K562 (cell line): ENCODE measurements around the gene RAX. TPM values are rescaled to one million over a fixed set of nuclear protein-coding genes. Genes with fewer than 3 reads are reported as not detected.

ENCODE experiments used
- ATAC-seq: fragments of 200-7000 bp; cut with Tn5 transposase; 3 replicates; pipeline ENCODE4 v1.9.1; 2020; ENCODE audit warnings: moderate library complexity
- BruUV-seq: library from RNA; stranded (reverse); fragments of 400-500 nt; replicated peaks from 2 replicates; lab custom pipeline; 2021; lab: Mats Ljungman, UMichigan
- CTCF ChIA-PET: fragments of 300-600 bp; formaldehyde crosslinking; extraction: SDS; loops from one replicate; lab custom pipeline; 2021; ENCODE audit warnings: low intra/inter-chr PET ratio; lab: Yijun Ruan, JAX
- POLR2A ChIA-PET: fragments of 300-600, 350-650 bp; sonication (Branson Sonifier 250); formaldehyde crosslinking; extraction: SDS; loops from one replicate; lab custom pipeline; 2021; ENCODE audit warnings: antibody characterized with exemption, inconsistent platforms; lab: Yijun Ruan, JAX
- DNase-seq, 4 experiments: peaks; one replicate each; pipeline versions ENCODE4 v3.0.0 to v3.0.0-alpha.2; 2011 to 2018; ENCODE audit warnings: low spot score in 3 of 4, mixed read lengths in 3 of 4; ENCODE audit errors: extremely low read depth in 1 of 4
- FAIRE-seq: peaks from 2 replicates; lab custom pipeline; 2011; peaks lifted over from hg19 to GRCh38; lab: Jason Lieb, UNC
- H2AFZ ChIP-seq: 2 replicates; pipeline ENCODE4 v1.6.0; 2011; ENCODE audit warnings: low read depth, low read length, control low read depth, inconsistent platforms
- H3K27ac ChIP-seq: fragments of 200-600 bp; 3 replicates; pipeline ENCODE4 v1.8.0; 2011; ENCODE audit warnings: low read depth, mild to moderate bottlenecking, control low read depth, inconsistent platforms, low read length, moderate library complexity, mixed read lengths; ENCODE audit errors: extremely low read depth
- H3K27me3 ChIP-seq, 2 experiments: fragments of 300-600 bp in 1 of 2; 2 replicates in 1 of 2; 3 replicates in 1 of 2; pipeline versions ENCODE4 v1.6.0 to v1.8.0; 2011; ENCODE audit warnings: inconsistent platforms in 2 of 2, low read length in 2 of 2, mild to moderate bottlenecking in 1 of 2, mixed read lengths in 1 of 2, moderate library complexity in 1 of 2; ENCODE audit not compliant: control insufficient read depth in 2 of 2, insufficient read depth in 2 of 2
- H3K36me3 ChIP-seq: fragments of 300-600 bp; 3 replicates; pipeline ENCODE4 v1.8.0; 2011; ENCODE audit warnings: mild to moderate bottlenecking, low read length, inconsistent platforms; ENCODE audit not compliant: control insufficient read depth, insufficient read depth
- H3K4me1 ChIP-seq, 2 experiments: fragments of 200-600 bp in 1 of 2; replicated peaks in 1 of 2; 2 replicates in 1 of 2; 3 replicates in 1 of 2; pipeline versions ENCODE4 v1.5.1 to v1.8.0; 2011; ENCODE audit warnings: inconsistent platforms in 2 of 2, low read length in 2 of 2, mild to moderate bottlenecking in 1 of 2, mixed read lengths in 1 of 2, moderate library complexity in 1 of 2; ENCODE audit not compliant: control insufficient read depth in 2 of 2, insufficient read depth in 2 of 2
- H3K4me2 ChIP-seq: 2 replicates; pipeline ENCODE4 v1.6.1; 2011; ENCODE audit warnings: low read length, control low read depth, inconsistent platforms, mixed read lengths; ENCODE audit not compliant: insufficient read depth
- H3K4me3 ChIP-seq: fragments of 200-600 bp; sonication (generic), shearing (Covaris generic); 2 replicates; pipeline ENCODE4 v1.5.1; 2016; ENCODE audit warnings: control low read depth, inconsistent platforms
- H3K79me2 ChIP-seq: fragments of 200-600 bp; 3 replicates; pipeline ENCODE4 v1.8.0; 2011; ENCODE audit warnings: low read length, inconsistent platforms; ENCODE audit not compliant: control insufficient read depth, insufficient read depth
- H3K9ac ChIP-seq, 2 experiments: 2 replicates each; pipeline versions ENCODE4 v1.6.0 to v1.6.1; 2011; ENCODE audit warnings: low read depth in 2 of 2, low read length in 2 of 2, control low read depth in 1 of 2, inconsistent platforms in 1 of 2, mild to moderate bottlenecking in 1 of 2, mixed read lengths in 1 of 2; ENCODE audit not compliant: insufficient read depth in 1 of 2
- H3K9me1 ChIP-seq: one replicate; pipeline ENCODE4 v1.6.0; 2011; ENCODE audit warnings: inconsistent platforms, mild to moderate bottlenecking, low read length, moderate library complexity; ENCODE audit not compliant: control insufficient read depth, insufficient read depth
- H3K9me3 ChIP-seq: replicated peaks from 2 replicates; pipeline ENCODE4 v1.5.1; 2011; ENCODE audit warnings: low read depth, low read length, inconsistent platforms; ENCODE audit not compliant: control insufficient read depth, insufficient read depth
- H4K20me1 ChIP-seq: replicated peaks from 2 replicates; pipeline ENCODE4 v1.6.1; 2011; ENCODE audit warnings: low read length, inconsistent platforms, mixed read lengths; ENCODE audit not compliant: control insufficient read depth, insufficient read depth
- DACH1 ChIP-seq: fragments of 450-650 bp; IDR thresholded peaks from 2 replicates; pipeline ENCODE4 v1.6.1; 2018; ENCODE audit not compliant: partially characterized antibody
- ETS1 ChIP-seq: conservative IDR thresholded peaks from 2 replicates; pipeline ENCODE4 v1.6.1; 2011; ENCODE audit warnings: low read depth, mild to moderate bottlenecking, low read length; ENCODE audit not compliant: control insufficient read depth
- HMG20A ChIP-seq: fragments of 450-650 bp; formaldehyde crosslinking; conservative IDR thresholded peaks from 2 replicates; pipeline ENCODE4 v1.4.0; 2020; ENCODE audit warnings: mild to moderate bottlenecking, mixed read lengths
- MAFF ChIP-seq: IDR thresholded peaks from 2 replicates; pipeline ENCODE4 v1.6.1; 2012; ENCODE audit warnings: low read length, improper control_type of control experiment
- NCOA2 ChIP-seq, 2 experiments: fragments of 450-650 bp; IDR thresholded peaks; 2 replicates each; pipeline ENCODE4 v1.6.1; 2018; ENCODE audit warnings: mild to moderate bottlenecking in 2 of 2, moderate library complexity in 1 of 2; ENCODE audit not compliant: partially characterized antibody in 2 of 2
- NONO ChIP-seq, 2 experiments: fragments of 200-400 bp in 1 of 2; fragments of 450-650 bp in 1 of 2; formaldehyde crosslinking in 1 of 2; IDR thresholded peaks; 2 replicates each; pipeline ENCODE4 v1.6.1; 2017; ENCODE audit warnings: low read depth in 2 of 2, mild to moderate bottlenecking in 2 of 2, moderate library complexity in 2 of 2, low read length in 1 of 2
- PKNOX1 ChIP-seq: fragments of 450-650 bp; IDR thresholded peaks from 2 replicates; pipeline ENCODE4 v1.6.1; 2016
- SMARCA5 ChIP-seq: fragments of 450-650 bp; IDR thresholded peaks from 2 replicates; pipeline ENCODE4 v1.6.1; 2016
- TSHZ1 ChIP-seq: fragments of 250-450 bp; sonication (Bioruptor Pico); IDR thresholded peaks from 2 replicates; pipeline ENCODE4 v1.4.0; 2020; ENCODE audit warnings: mild to moderate bottlenecking, moderate library complexity
- ZBTB34 ChIP-seq: fragments of 250-450 bp; sonication (Bioruptor Pico); IDR thresholded peaks from 2 replicates; pipeline ENCODE4 v1.8.0; 2021; ENCODE audit warnings: mild to moderate bottlenecking, moderate library complexity
- ZNF57 ChIP-seq: fragments of 450-650 bp; formaldehyde crosslinking; IDR thresholded peaks from 2 replicates; pipeline ENCODE4 v1.4.0; 2020; ENCODE audit warnings: mild to moderate bottlenecking, moderate library complexity
- ZNF780A ChIP-seq: fragments of 250-450 bp; sonication (Bioruptor Pico); IDR thresholded peaks from 2 replicates; pipeline ENCODE4 v1.5.0; 2021; ENCODE audit warnings: mild to moderate bottlenecking
- WGBS: fragments of 100-300 bp; shearing (Covaris generic); methylation state at CpG from one replicate; pipeline ENCODE4 v1.1.6; 2016; ENCODE audit warnings: low coverage, mixed read lengths; ENCODE audit not compliant: insufficient coverage; ENCODE audit errors: missing lambda C conversion rate; 5-methylcytosine and 5-hydroxymethylcytosine counted together
- in situ Hi-C: fragments of 300-500 bp; cut with MboI; formaldehyde crosslinking; loops from 4 replicates; pipeline ENCODE4 v1.15.0; 2018; ENCODE audit warnings: inconsistent platforms, mixed read lengths
- intact Hi-C: fragments of 100-400 bp; cut with micrococcal nuclease; formaldehyde crosslinking; loops from 2 replicates; pipeline ENCODE4 v1.14.2; 2022
- polyA plus RNA-seq, 8 experiments: library from polyadenylated mRNA; depleted of rRNA in 4 of 8; stranded (reverse) in 5 of 8; unstranded in 3 of 8; fragments of >200 nt; fragmentation: Nextera tagmentation in 2 of 8; fragmentation: Illumina TruSeq in 1 of 8; extraction: Ambion mirVana in 2 of 8; extraction: Trizol in 1 of 8; gene quantifications; 2 replicates each; pipeline versions ENCODE4 v1.2.1 to v1.2.3, GENCODE V29; 2011 to 2014; ENCODE audit warnings: inconsistent platforms in 1 of 8, missing spikeins in 1 of 8
- total RNA-seq, 7 experiments: library from RNA; depleted of rRNA in 6 of 7; stranded (reverse); fragments of >200 nt in 6 of 7; fragmentation: Illumina TruSeq in 2 of 7; extraction: Trizol in 2 of 7; gene quantifications; 2 replicates each; pipeline versions ENCODE4 v1.2.1 to v1.2.3, GENCODE V29; 2011 to 2021; ENCODE audit warnings: low replicate concordance in 1 of 7

RAX gene
- total and polyA plus RNA-seq, 9 of the 15 experiments (the other 6 are each of a cell fraction or from before 2014, with no cell fraction given) = not detected

GRCh38 chr18:59276047-59276446 lies 2.8 kb upstream of the RAX start:
- BruUV-seq = no TSS peak
- H3K79me2 ChIP-seq = no peaks in the 10 kb centered on the region
- FAIRE-seq (no peak), ATAC-seq (no peak), DNase-seq (no peak)
- H3K9me1 ChIP-seq = no peaks in the 10 kb centered on the region
- H3K27ac ChIP-seq = no peak overlapping the region
- POLR2A ChIA-PET = interaction anchor here (0.6 to 0.7 kb wide), 2 partner anchors 10 to 511 kb away, joined by 3 read pairs; no protein-coding TSS in a partner anchor
- H4K20me1 ChIP-seq = no peaks in the 10 kb centered on the region
- H2AFZ ChIP-seq = no peak overlapping the region
- CTCF ChIA-PET = no interaction called here
- TF ChIP-seq ETS1 (no peak), ZBTB34 (CRISPR knock-in tag) (no peak), MAFF (no peak), ZNF780A (no peak), SMARCA5 (no peak), HMG20A (no peak), DACH1 (no peak), PKNOX1 (no peak), NONO (IDR thresholded peaks at IDR 0.05; ENCODE audit: low read depth in 2 of 2, low read length in 1 of 2) (no peak), TSHZ1 (no peak), NCOA2 (IDR thresholded peaks at IDR 0.05; ENCODE audit: partially characterized antibody in 2 of 2) (no peak), ZNF57 (CRISPR knock-in tag) (no peak)
- TF ChIP-seq, all 486 proteins: peak for 0
- intact Hi-C loops = no loop called here
- no peak overlapping the region for H3K4me3 ChIP-seq
- WGBS = 0% methylated on average over 2 of the region's 5 CpGs
- H3K36me3 ChIP-seq = no peaks in the 10 kb centered on the region
- H3K4me1 ChIP-seq = peaks cover 0 to 14% of the 10 kb centered on the region in 2 experiments; a peak in 2 of 5 replicates
- no peaks in the 10 kb centered on the region for H3K9me3 ChIP-seq
- peaks cover 2 to 36% of the 10 kb centered on the region in 2 experiments; a peak in 3 of 5 replicates for H3K27me3 ChIP-seq
- no peak overlapping the region for H3K4me2 ChIP-seq
- H3K9ac ChIP-seq = no peak overlapping the region
- in situ Hi-C loops = no loop called here
